GM19238 (cell line): ENCODE measurements around the gene MALRD1.

Source experiments
- DNase-seq: peaks from one replicate; pipeline ENCODE4 v3.0.0; 2011; ENCODE audit warnings: low spot score; ENCODE audit not compliant: insufficient read length

MALRD1 gene

GRCh38 chr10:19347621-19348020, 299.0 kb downstream of the MALRD1 start:
- no peak for DNase-seq

GRCh38 chr10:19367176-19367575, 318.6 kb downstream of the MALRD1 start:
- DNase-seq: no peak

- DNase-seq: no peak
Observed at GRCh38 chr10:19373988-19374387, 325.4 kb downstream of the MALRD1 start.

- DNase-seq: no peak
Observed at GRCh38 chr10:19385846-19386450, 337.3 kb downstream of the MALRD1 start.

- no peak for DNase-seq
Observed at GRCh38 chr10:19408924-19409323, 360.3 kb downstream of the MALRD1 start.

GRCh38 chr10:19411119-19411518, 362.5 kb downstream of the MALRD1 start:
- DNase-seq: no peak

- no peak for DNase-seq
Observed at GRCh38 chr10:19412531-19412930, 363.9 kb downstream of the MALRD1 start.

- DNase-seq: no peak
Observed at GRCh38 chr10:19416164-19416563, 367.6 kb downstream of the MALRD1 start.

- no peak for DNase-seq
Observed at GRCh38 chr10:19417740-19418139, 369.1 kb downstream of the MALRD1 start.

GRCh38 chr10:19421674-19422073, 373.1 kb downstream of the MALRD1 start:
- DNase-seq: no peak

- no peak for DNase-seq
Observed at GRCh38 chr10:19426034-19426433, 377.4 kb downstream of the MALRD1 start.

- DNase-seq: no peak
Observed at GRCh38 chr10:19431622-19432351, 383.2 kb downstream of the MALRD1 start.

- no peak for DNase-seq
Observed at GRCh38 chr10:19449860-19450259, 401.3 kb downstream of the MALRD1 start.

GRCh38 chr10:19451356-19451755, 402.8 kb downstream of the MALRD1 start:
- DNase-seq: no peak

GRCh38 chr10:19451937-19452336, 403.3 kb downstream of the MALRD1 start:
- DNase-seq: no peak

- no peak for DNase-seq
Observed at GRCh38 chr10:19453967-19454366, 405.4 kb downstream of the MALRD1 start.

GRCh38 chr10:19461588-19461987, 413.0 kb downstream of the MALRD1 start:
- DNase-seq: no peak

- DNase-seq: no peak
Observed at GRCh38 chr10:19466709-19467108, 418.1 kb downstream of the MALRD1 start.

GRCh38 chr10:19468413-19468812, 419.8 kb downstream of the MALRD1 start:
- DNase-seq: no peak

- no peak for DNase-seq
Observed at GRCh38 chr10:19469521-19469920, 420.9 kb downstream of the MALRD1 start.

- no peak for DNase-seq
Observed at GRCh38 chr10:19479854-19480253, 431.3 kb downstream of the MALRD1 start.

- DNase-seq: no peak
Observed at GRCh38 chr10:19480353-19480752, 431.8 kb downstream of the MALRD1 start.

GRCh38 chr10:19483421-19483820, 434.8 kb downstream of the MALRD1 start:
- DNase-seq: no peak
